ENCODE measurements around the gene SIL1. TPM values are rescaled to one million over a fixed set of nuclear protein-coding genes. Genes with fewer than 3 reads are reported as not detected.

SIL1 gene
- total and polyA plus RNA-seq, 2 donors from 2014 or later: 48.6 to 91.7 TPM

DNA sequence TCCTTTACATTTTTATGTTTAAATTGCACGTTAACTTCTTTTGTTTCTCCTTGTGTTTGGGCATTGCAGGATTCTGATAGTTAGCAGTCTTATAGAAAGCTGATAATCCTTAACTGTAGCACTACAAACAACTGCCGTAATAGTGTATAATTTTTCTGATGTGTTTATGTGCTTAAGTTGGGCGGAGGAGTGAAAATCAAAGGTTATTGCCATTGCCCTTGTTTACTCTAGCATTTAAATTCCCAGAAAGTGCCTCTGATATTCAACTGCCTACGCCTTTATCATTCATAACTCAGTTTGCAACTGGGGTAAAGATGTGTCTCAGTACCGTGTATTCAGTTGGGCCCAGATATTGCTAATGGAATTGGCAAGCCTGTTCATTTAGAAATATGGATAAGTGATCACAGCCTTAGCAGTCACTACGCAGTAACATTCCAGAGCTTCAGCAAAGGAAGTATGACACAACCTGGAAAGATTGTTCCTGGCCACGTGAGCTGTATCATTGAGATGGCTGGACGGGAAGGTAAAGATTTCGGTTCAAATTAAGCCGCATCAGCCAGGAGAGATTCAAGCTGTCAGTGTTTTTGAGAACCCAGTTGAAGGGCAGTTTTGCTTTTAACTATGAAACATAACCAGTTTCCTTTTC, 294.9 kb downstream of the SIL1 start:
- H3K36me3 ChIP-seq (ENCODE audit: control insufficient read depth in 2 of 3, insufficient read depth in 3 of 3, low read length in 3 of 3): peaks cover 7 to 9% (median 8%) of the 10 kb centered on the region in 3 donors
- no peak for FAIRE-seq
- H3K27me3 ChIP-seq (ENCODE audit: control insufficient read depth, insufficient read depth, low read length): no peaks in the 10 kb centered on the region
- DNase-seq: no peak
- H3K9me3 ChIP-seq (ENCODE audit: control insufficient read depth in 2 of 3, insufficient read depth in 1 of 3, low read length in 3 of 3): no peaks in the 10 kb centered on the region
- intact Hi-C loops (cut with DNase I): no loop called here
- TF ChIP-seq, protein P1, sequence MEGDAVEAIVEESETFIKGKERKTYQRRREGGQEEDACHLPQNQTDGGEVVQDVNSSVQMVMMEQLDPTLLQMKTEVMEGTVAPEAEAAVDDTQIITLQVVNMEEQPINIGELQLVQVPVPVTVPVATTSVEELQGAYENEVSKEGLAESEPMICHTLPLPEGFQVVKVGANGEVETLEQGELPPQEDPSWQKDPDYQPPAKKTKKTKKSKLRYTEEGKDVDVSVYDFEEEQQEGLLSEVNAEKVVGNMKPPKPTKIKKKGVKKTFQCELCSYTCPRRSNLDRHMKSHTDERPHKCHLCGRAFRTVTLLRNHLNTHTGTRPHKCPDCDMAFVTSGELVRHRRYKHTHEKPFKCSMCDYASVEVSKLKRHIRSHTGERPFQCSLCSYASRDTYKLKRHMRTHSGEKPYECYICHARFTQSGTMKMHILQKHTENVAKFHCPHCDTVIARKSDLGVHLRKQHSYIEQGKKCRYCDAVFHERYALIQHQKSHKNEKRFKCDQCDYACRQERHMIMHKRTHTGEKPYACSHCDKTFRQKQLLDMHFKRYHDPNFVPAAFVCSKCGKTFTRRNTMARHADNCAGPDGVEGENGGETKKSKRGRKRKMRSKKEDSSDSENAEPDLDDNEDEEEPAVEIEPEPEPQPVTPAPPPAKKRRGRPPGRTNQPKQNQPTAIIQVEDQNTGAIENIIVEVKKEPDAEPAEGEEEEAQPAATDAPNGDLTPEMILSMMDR (IDR thresholded peaks at IDR 0.05; ENCODE audit: borderline replicate concordance, extremely low read depth, insufficient read depth): no peak
- H3K9ac ChIP-seq (ENCODE audit: low read length in 3 of 3): no peak overlapping the region
- peaks cover 0 to 7% (median 0%) of the 10 kb centered on the region in 3 donors for H3K4me1 ChIP-seq (ENCODE audit: control insufficient read depth in 2 of 3, insufficient read depth in 2 of 3, low read depth in 1 of 3, low read length in 3 of 3)
- no peak overlapping the region for H3K27ac ChIP-seq (ENCODE audit: low read depth in 2 of 2, low read length in 2 of 2)
- H3K4me3 ChIP-seq (ENCODE audit: low read length in 3 of 3): no peak overlapping the region

DNA sequence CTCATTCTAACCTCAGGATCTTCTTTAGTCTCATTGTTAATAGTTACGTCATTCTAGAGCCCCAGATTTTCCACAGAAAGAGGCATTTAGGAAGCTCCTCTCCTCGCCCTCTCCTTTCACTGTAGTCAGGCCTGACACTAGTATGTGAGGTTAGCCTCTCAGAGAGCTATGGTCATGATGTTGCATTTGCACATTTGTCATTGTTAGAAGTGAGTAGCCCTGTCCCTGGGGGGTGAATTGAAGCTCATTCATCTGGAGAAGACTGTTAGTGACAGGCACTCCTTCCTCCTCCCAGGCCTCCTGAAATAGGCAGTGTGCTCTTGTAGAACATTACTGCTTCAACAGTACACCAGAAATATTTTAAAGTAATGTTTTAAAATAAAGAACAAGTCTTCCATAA, 296.5 kb downstream of the SIL1 start:
- no peak overlapping the region for H3K27ac ChIP-seq (ENCODE audit: low read depth in 2 of 2, low read length in 2 of 2)
- TF ChIP-seq, protein P1 (IDR thresholded peaks at IDR 0.05; ENCODE audit: borderline replicate concordance, extremely low read depth, insufficient read depth): no peak
- no peaks in the 10 kb centered on the region for H3K27me3 ChIP-seq (ENCODE audit: control insufficient read depth, insufficient read depth, low read length)
- H3K9me3 ChIP-seq (ENCODE audit: control insufficient read depth in 2 of 3, insufficient read depth in 1 of 3, low read length in 3 of 3): no peaks in the 10 kb centered on the region
- intact Hi-C loops (cut with DNase I): no loop called here
- H3K9ac ChIP-seq (ENCODE audit: low read length in 3 of 3): no peak overlapping the region
- H3K4me1 ChIP-seq (ENCODE audit: control insufficient read depth in 2 of 3, insufficient read depth in 2 of 3, low read depth in 1 of 3, low read length in 3 of 3): peaks cover 0 to 12% (median 0%) of the 10 kb centered on the region in 3 donors
- no peak for FAIRE-seq
- H3K4me3 ChIP-seq (ENCODE audit: low read length in 3 of 3): no peak overlapping the region
- no peak for DNase-seq
- H3K36me3 ChIP-seq (ENCODE audit: control insufficient read depth in 2 of 3, insufficient read depth in 3 of 3, low read length in 3 of 3): peaks cover 7 to 9% (median 8%) of the 10 kb centered on the region in 3 donors

DNA sequence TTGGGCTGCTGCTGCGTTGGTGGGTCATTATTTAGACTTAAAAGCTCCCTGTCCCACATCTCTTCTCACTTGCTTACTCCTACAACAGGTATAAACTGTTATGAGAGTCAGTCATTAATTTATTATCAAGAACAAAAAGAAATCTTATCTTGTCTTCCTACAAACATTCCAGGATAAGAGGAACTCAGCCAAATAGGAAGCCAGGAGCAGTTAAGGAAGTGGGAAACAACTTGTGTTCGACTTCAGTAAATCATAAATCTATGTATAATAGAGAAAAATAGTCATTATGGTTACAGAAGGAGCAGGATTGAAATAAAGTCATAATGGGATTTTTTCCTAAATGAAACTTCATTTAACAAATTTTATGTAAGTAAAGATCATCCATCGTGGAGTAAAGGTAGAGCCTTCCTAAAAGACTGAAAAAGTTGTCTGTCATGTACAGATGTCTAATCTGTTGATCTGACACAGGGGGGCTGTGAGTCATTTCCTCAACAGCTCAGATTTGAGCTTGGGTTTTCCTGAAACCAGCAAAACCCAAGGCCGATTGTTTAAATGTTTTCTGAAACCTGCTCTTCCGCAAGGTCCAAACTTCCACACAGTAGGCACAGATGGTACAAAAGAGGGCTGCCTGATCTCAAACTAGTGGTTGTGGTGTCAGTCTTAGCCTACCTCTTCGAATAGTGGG, 297.7 kb downstream of the SIL1 start:
- intact Hi-C loops (cut with DNase I): no loop called here
- Histone ChIP-seq H3K27me3 (ENCODE audit: control insufficient read depth, insufficient read depth, low read length) (no peaks in the 10 kb centered on the region), H3K36me3 (ENCODE audit: control insufficient read depth in 2 of 3, insufficient read depth in 3 of 3, low read length in 3 of 3) (peaks cover 0 to 5% (median 0%) of the 10 kb centered on the region in 3 donors), H3K4me1 (ENCODE audit: control insufficient read depth in 2 of 3, insufficient read depth in 2 of 3, low read depth in 1 of 3, low read length in 3 of 3) (peaks cover 0 to 12% (median 0%) of the 10 kb centered on the region in 3 donors), H3K27ac (ENCODE audit: low read depth in 2 of 2, low read length in 2 of 2) (no peak overlapping the region), H3K4me3 (ENCODE audit: low read length in 3 of 3) (no peak overlapping the region), H3K9ac (ENCODE audit: low read length in 3 of 3) (no peak overlapping the region), H3K9me3 (ENCODE audit: control insufficient read depth in 2 of 3, insufficient read depth in 1 of 3, low read length in 3 of 3) (no peaks in the 10 kb centered on the region)
- DNase-seq: no peak
- FAIRE-seq: peak; percentile 41
- TF ChIP-seq, protein P1 (IDR thresholded peaks at IDR 0.05; ENCODE audit: borderline replicate concordance, extremely low read depth, insufficient read depth): no peak
